ENCODE data around the gene TMEM141.

DNA sequence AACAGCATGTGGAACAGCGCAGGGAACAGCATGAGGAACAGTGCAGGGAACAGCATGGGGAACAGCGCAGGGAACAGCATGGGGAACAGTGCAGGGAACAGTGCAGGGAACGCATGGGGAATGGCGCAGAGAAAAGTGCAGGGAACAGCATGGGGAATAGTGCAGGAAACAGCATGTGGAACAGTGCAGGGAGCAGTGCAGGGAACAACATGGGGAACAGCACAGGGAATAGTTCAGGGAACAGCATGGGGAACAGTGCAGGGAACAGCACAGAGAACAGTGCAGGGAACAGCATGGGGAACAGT is 35.1 kb upstream of the TMEM141 start:
- TF ChIP-seq, protein P1, sequence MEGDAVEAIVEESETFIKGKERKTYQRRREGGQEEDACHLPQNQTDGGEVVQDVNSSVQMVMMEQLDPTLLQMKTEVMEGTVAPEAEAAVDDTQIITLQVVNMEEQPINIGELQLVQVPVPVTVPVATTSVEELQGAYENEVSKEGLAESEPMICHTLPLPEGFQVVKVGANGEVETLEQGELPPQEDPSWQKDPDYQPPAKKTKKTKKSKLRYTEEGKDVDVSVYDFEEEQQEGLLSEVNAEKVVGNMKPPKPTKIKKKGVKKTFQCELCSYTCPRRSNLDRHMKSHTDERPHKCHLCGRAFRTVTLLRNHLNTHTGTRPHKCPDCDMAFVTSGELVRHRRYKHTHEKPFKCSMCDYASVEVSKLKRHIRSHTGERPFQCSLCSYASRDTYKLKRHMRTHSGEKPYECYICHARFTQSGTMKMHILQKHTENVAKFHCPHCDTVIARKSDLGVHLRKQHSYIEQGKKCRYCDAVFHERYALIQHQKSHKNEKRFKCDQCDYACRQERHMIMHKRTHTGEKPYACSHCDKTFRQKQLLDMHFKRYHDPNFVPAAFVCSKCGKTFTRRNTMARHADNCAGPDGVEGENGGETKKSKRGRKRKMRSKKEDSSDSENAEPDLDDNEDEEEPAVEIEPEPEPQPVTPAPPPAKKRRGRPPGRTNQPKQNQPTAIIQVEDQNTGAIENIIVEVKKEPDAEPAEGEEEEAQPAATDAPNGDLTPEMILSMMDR (IDR thresholded peaks at IDR 0.05; ENCODE audit: low read depth, low read length) = no peak
- no peak for TF ChIP-seq EZH2phosphoT487 (IDR thresholded peaks at IDR 0.05; ENCODE audit: low read depth)

Measured in OCI-LY3 (cell line).